ENCODE data around the gene FHL2.

The FHL2 gene

GRCh38 chr2:105413206-105413605 lies 14.4 kb upstream of the FHL2 start:
- Histone ChIP-seq H3K27me3 (ENCODE audit: insufficient read depth, low read depth) (no peaks in the 10 kb centered on the region), H3K9ac (no peak overlapping the region), H3K4me3 (IDR thresholded peaks at IDR 0.05; ENCODE audit: insufficient read depth, low read depth, low read length) (no peak overlapping the region), H4K20me1 (ENCODE audit: insufficient read depth) (no peaks in the 10 kb centered on the region), H3K27ac (no peak overlapping the region), H3K79me2 (ENCODE audit: insufficient read depth, low read depth) (no peaks in the 10 kb centered on the region), H3K4me1 (ENCODE audit: low read depth, poor library complexity, severe bottlenecking) (peaks cover 15% of the 10 kb centered on the region), H2AFZ (ENCODE audit: low read depth) (no peak overlapping the region), H3K4me2 (no peak overlapping the region), H3K36me3 (ENCODE audit: insufficient read depth) (no peaks in the 10 kb centered on the region)
- TF ChIP-seq CTCF (conservative IDR thresholded peaks at IDR 0.05; ENCODE audit: low read depth, low read length): no peak

- no peak overlapping the region for H2AFZ ChIP-seq (ENCODE audit: low read depth)
- no peak overlapping the region for H3K4me2 ChIP-seq
- peaks cover 9% of the 10 kb centered on the region for H3K4me1 ChIP-seq (ENCODE audit: low read depth, poor library complexity, severe bottlenecking)
Measured at GRCh38 chr2:105412584-105412983, 13.7 kb upstream of the FHL2 start.

GRCh38 chr2:105411720-105412407 lies 13.0 kb upstream of the FHL2 start:
- Histone ChIP-seq H4K20me1 (ENCODE audit: insufficient read depth) (no peaks in the 10 kb centered on the region), H3K9ac (no peak overlapping the region)
- TF ChIP-seq CTCF (conservative IDR thresholded peaks at IDR 0.05; ENCODE audit: low read depth, low read length): no peak

More at GRCh38 chr2:105412584-105412983, 13.7 kb upstream of the FHL2 start:
- no peak for TF ChIP-seq CTCF (conservative IDR thresholded peaks at IDR 0.05; ENCODE audit: low read depth, low read length)
- Histone ChIP-seq H3K27ac (no peak overlapping the region), H4K20me1 (ENCODE audit: insufficient read depth) (no peaks in the 10 kb centered on the region), H3K36me3 (ENCODE audit: insufficient read depth) (no peaks in the 10 kb centered on the region), H3K79me2 (ENCODE audit: insufficient read depth, low read depth) (no peaks in the 10 kb centered on the region), H3K4me3 (IDR thresholded peaks at IDR 0.05; ENCODE audit: insufficient read depth, low read depth, low read length) (no peak overlapping the region), H3K9ac (no peak overlapping the region), H3K27me3 (ENCODE audit: insufficient read depth, low read depth) (no peaks in the 10 kb centered on the region)

GRCh38 chr2:105410554-105410953 lies 11.7 kb upstream of the FHL2 start:
- H3K4me3 ChIP-seq (IDR thresholded peaks at IDR 0.05; ENCODE audit: insufficient read depth, low read depth, low read length): no peak overlapping the region
- no peak overlapping the region for H3K9ac ChIP-seq
- no peaks in the 10 kb centered on the region for H3K79me2 ChIP-seq (ENCODE audit: insufficient read depth, low read depth)
- H3K4me1 ChIP-seq (ENCODE audit: low read depth, poor library complexity, severe bottlenecking): no peaks in the 10 kb centered on the region
- H3K36me3 ChIP-seq (ENCODE audit: insufficient read depth): no peaks in the 10 kb centered on the region
- H4K20me1 ChIP-seq (ENCODE audit: insufficient read depth): no peaks in the 10 kb centered on the region
- no peak overlapping the region for H2AFZ ChIP-seq (ENCODE audit: low read depth)
- no peak for TF ChIP-seq CTCF (conservative IDR thresholded peaks at IDR 0.05; ENCODE audit: low read depth, low read length)
- H3K27me3 ChIP-seq (ENCODE audit: insufficient read depth, low read depth): no peaks in the 10 kb centered on the region
- H3K4me2 ChIP-seq: no peak overlapping the region
- H3K27ac ChIP-seq: no peak overlapping the region

More at GRCh38 chr2:105411720-105412407, 13.0 kb upstream of the FHL2 start:
- Histone ChIP-seq H3K4me3 (IDR thresholded peaks at IDR 0.05; ENCODE audit: insufficient read depth, low read depth, low read length) (no peak overlapping the region), H3K36me3 (ENCODE audit: insufficient read depth) (no peaks in the 10 kb centered on the region), H3K27ac (no peak overlapping the region), H2AFZ (ENCODE audit: low read depth) (no peak overlapping the region), H3K27me3 (ENCODE audit: insufficient read depth, low read depth) (no peaks in the 10 kb centered on the region), H3K4me2 (no peak overlapping the region), H3K79me2 (ENCODE audit: insufficient read depth, low read depth) (no peaks in the 10 kb centered on the region), H3K4me1 (ENCODE audit: low read depth, poor library complexity, severe bottlenecking) (peaks cover 4% of the 10 kb centered on the region)
